GM19238 (cell line): Measurements from ENCODE around the gene SETBP1.

ENCODE experiments used
- DNase-seq: peaks from one replicate; pipeline ENCODE4 v3.0.0; 2011; ENCODE audit warnings: low spot score; ENCODE audit not compliant: insufficient read length

Gene SETBP1

GRCh38 chr18:44838971-44839666 lies 158.4 kb downstream of the SETBP1 start:
- DNase-seq = peak; percentile 61

GRCh38 chr18:44840058-44840790 lies 159.5 kb downstream of the SETBP1 start:
- no peak for DNase-seq

DNA sequence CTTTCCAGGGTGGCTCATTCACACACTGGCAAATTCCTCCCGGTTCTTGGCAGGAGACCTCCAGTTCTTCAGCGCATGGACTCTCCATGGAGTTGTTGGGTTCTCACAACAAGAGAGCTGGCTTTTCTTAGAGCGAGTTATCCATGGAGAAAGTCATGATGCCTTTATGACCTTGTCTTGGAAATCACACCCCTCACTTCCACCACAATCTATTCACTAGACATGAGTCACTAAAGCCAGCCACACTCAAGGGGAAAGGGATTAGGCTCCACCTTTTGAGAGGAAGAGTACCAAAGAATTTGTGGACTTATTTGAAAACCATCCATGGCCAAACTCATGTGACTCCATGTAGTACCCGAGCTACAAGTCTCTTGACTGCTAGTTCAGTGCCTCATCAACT lies 160.5 kb downstream of the SETBP1 start:
- no peak for DNase-seq

GRCh38 chr18:44841752-44842587 lies 161.3 kb downstream of the SETBP1 start:
- DNase-seq = no peak

- no peak for DNase-seq
Observed at GRCh38 chr18:44842588-44843412, 162.1 kb downstream of the SETBP1 start.

GRCh38 chr18:44844486-44844885 lies 163.8 kb downstream of the SETBP1 start:
- no peak for DNase-seq

- no peak for DNase-seq
Observed at GRCh38 chr18:44846450-44846849, 165.8 kb downstream of the SETBP1 start.

GRCh38 chr18:44848644-44849335 lies 168.1 kb downstream of the SETBP1 start:
- no peak for DNase-seq

GRCh38 chr18:44849361-44849760 lies 168.7 kb downstream of the SETBP1 start:
- DNase-seq = no peak

DNA sequence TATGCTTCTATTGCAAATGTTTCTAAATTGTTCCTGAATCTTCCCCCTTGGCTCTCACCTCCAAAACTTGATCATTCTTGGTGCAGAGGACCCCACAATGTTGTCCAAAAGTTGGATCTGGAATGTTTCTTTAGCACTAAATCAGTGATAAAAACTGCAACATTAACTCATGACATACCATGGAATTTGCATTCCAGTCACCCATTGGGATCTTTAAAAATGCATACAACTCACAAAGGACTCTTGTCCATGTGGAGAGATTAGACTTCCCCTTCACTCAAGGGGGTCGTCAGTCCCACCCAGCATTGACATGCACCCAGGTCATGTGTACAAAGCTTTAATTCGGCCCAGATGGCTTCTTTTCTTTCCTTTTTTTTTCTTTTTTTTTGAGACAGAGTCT lies 169.3 kb downstream of the SETBP1 start:
- no peak for DNase-seq

GRCh38 chr18:44851856-44852621 lies 171.4 kb downstream of the SETBP1 start:
- no peak for DNase-seq

- DNase-seq = no peak
Observed at GRCh38 chr18:44852818-44853217, 172.1 kb downstream of the SETBP1 start.

- no peak for DNase-seq
Observed at GRCh38 chr18:44853430-44853829, 172.7 kb downstream of the SETBP1 start.

DNA sequence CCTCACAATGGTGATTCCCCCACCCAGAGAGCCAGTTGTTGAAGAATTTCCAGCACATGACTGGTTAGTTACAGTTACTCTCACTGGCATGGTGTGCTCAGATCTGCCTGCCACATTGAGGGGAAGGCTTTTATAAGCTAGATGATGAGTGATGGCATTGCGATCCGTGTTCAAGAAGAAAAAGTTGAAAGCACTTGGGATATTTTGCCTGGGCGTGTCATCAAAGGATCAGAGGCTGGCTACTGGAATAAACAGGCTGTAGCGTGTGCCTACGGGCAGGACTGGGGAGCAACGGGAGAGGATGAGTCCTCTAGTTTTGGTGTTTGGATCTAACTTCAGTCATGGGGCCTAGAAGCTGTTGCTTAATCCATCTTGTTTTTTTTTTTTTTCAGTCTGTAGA lies 175.0 kb downstream of the SETBP1 start:
- DNase-seq = no peak

DNA sequence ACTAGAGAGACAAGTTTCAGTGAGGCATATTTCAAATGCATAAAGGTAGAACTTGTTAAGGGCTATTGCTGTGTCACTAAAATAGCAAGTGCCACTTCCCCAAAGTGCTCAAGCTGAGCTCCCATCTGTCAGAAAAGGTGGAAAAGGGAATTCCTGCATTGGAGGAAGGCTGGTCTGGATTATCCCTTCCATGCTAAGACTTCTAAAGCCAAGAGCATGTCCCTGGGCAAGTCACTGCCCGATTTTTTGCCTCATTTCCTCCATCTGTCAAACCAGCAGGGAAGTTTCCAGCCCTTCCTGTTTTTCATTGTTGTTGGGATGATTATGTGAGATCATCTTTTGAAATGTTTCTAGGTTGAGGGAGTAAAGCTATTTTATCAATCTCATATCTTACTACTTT lies 175.5 kb downstream of the SETBP1 start:
- no peak for DNase-seq

DNA sequence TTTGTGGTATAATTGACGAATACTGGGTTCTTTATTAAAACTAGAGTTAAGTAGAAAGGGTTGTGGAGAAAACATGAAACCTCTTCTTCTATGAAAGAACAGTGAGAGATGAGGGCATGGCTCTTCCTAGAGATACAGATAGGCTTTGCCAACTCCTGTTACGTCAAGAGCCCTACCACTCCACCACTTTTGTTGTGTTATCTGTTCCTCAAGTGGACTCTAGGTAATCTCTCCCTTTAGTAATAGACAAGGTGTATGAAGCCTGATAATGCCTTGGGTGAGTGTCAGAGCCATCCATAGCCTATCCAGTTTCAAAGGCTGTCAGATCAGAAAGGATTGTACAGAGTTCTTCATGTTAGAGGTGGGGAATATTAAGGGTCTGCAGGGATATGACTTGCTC lies 176.4 kb downstream of the SETBP1 start:
- no peak for DNase-seq

- DNase-seq = no peak
Observed at GRCh38 chr18:44857744-44858491, 177.2 kb downstream of the SETBP1 start.

- no peak for DNase-seq
Observed at GRCh38 chr18:44859263-44859662, 178.6 kb downstream of the SETBP1 start.

DNA sequence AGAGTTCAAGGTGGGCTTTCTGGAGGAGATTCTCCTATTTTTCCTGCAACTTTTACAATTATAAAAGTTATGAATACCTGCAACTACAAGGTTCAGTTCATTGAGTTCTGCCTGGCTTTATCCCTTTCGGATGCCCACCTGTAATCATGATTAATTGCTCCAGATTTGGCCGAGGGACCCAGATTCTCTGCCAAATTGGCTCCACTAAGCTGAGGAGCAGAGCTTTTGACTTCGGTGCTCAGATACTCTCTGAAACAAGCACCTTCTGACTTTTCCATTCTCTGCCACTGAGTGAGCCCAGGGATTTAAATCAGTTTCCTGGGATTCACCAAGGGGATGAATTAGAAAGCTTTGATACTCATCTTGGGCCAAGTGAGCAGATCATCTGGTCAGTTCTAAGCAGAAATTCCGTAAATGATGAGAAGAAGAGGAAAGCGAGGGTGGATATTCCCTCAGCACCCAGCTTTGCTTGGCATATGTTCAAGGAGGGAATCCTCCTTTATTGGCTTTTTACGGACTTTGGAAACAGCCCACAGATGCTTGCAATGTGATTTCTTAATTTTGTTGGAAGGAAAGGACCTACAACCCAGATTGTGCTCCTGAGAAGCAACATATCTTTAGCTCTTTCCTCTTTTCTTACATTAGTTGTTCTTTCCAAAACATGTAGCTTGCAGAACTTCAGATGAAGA lies 179.2 kb downstream of the SETBP1 start:
- no peak for DNase-seq
